ENCODE results near the gene MCM6. TPM values are rescaled to one million over a fixed set of nuclear protein-coding genes. Genes with fewer than 3 reads are reported as not detected.

Gene MCM6
- total RNA-seq, 4 donors from 2014 or later = 4.2 to 6.3 (median 4.8) TPM

DNA sequence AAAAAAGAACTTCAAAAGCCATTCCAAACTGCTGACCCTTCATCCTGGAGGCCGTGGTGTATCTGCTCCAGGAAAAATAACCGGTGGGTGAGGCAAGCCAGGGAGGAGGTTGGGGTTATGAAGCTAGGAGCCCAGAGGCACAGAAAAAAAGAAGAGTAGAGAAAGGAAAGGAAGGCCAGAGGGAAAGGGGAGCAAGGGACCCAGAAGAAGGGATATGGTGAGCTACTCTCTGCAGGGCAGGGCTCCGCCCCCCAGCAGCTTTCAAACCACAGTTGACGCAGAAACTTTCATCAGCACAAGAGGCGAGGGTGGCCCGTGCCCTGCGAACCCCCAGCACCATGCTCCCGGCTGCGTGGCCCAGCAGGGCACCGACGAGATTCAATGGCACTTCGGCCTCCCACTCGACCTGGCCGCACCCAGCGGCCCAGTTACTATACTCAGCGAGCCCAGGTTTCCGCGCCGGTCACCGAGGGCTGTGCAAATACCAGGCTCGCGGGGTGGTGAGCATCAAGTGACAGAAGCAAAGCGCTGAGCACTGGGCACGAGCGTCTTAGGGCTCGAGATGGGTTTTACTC lies 665 bp downstream of the MCM6 start:
- Histone ChIP-seq H3K4me3 (peak overlapping the region; percentile 74 to 93 (median 78)), H3K27me3 (no peaks in the 10 kb centered on the region), H3K4me1 (peaks cover 6 to 13% of the 10 kb centered on the region in 2 donors), H3K27ac (peak overlapping the region; percentile 80 to 90 (median 87)), H3K36me3 (peaks cover 0 to 9% of the 10 kb centered on the region in 2 donors), H3K9me3 (no peaks in the 10 kb centered on the region)
- DNase-seq (peak; percentile 9 to 36), ATAC-seq (peak; percentile 61 to 63)
- intact Hi-C loops (cut with DNase I; ENCODE audit: low total_unique reads) (loop anchor here (1.0 to 10.0 kb wide), 3 partner anchors 110 to 341 kb away; partner anchors contain the start of genes DARS1, R3HDM1, UBXN4 and ZRANB3), in situ Hi-C loops (cut with MboI; ENCODE audit: low sequenced_read_pairs in 4 of 4) (no loop called here)
- TF ChIP-seq POLR2A (IDR thresholded peaks at IDR 0.05) = no peak
- TF ChIP-seq, protein P1, sequence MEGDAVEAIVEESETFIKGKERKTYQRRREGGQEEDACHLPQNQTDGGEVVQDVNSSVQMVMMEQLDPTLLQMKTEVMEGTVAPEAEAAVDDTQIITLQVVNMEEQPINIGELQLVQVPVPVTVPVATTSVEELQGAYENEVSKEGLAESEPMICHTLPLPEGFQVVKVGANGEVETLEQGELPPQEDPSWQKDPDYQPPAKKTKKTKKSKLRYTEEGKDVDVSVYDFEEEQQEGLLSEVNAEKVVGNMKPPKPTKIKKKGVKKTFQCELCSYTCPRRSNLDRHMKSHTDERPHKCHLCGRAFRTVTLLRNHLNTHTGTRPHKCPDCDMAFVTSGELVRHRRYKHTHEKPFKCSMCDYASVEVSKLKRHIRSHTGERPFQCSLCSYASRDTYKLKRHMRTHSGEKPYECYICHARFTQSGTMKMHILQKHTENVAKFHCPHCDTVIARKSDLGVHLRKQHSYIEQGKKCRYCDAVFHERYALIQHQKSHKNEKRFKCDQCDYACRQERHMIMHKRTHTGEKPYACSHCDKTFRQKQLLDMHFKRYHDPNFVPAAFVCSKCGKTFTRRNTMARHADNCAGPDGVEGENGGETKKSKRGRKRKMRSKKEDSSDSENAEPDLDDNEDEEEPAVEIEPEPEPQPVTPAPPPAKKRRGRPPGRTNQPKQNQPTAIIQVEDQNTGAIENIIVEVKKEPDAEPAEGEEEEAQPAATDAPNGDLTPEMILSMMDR (IDR thresholded peaks at IDR 0.05 in 4 of 5, conservative IDR thresholded peaks at IDR 0.05 in 1 of 5) = no peak

- H3K27ac ChIP-seq = peak overlapping the region in 1 of 4 donors; percentile 80
- H3K4me1 ChIP-seq = peaks cover 6 to 13% of the 10 kb centered on the region in 2 donors
- intact Hi-C loops (cut with DNase I; ENCODE audit: low total_unique reads) = loop anchor here (5.0 to 10.0 kb wide), 2 partner anchors 133 to 340 kb away; partner anchors contain the start of genes R3HDM1, UBXN4 and ZRANB3
- H3K27me3 ChIP-seq = no peaks in the 10 kb centered on the region
- H3K4me3 ChIP-seq = peak overlapping the region in 1 of 4 donors; percentile 74
- no peaks in the 10 kb centered on the region for H3K9me3 ChIP-seq
- ATAC-seq = no peak
- in situ Hi-C loops (cut with MboI; ENCODE audit: low sequenced_read_pairs in 4 of 4) = no loop called here
- H3K36me3 ChIP-seq = peaks cover 0 to 11% of the 10 kb centered on the region in 2 donors
- TF ChIP-seq, protein P1 (IDR thresholded peaks at IDR 0.05 in 4 of 5, conservative IDR thresholded peaks at IDR 0.05 in 1 of 5) = no peak
- no peak for DNase-seq
Observed at GRCh38 chr2:135874777-135875365, 1.4 kb downstream of the MCM6 start.

DNA sequence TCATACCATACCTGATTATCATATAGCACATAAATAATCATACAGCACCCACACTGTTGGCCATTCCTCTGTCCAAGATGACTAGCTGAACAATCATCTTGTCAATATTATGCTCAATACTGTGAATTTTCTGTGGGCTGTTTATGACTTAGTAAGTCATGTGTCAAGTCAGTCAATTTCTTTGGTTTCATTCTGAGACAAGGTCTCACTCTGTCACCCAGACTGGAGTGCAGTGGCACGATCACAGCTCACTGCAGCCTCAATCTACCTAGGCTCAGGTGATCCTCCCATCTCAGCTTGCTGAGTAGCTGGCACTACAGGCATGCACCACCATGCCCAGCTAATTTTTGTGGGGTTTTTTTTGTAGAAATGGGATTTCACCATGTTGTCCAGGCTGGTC lies 5.7 kb downstream of the MCM6 start:
- DNase-seq (no peak), ATAC-seq (no peak)
- H3K4me3 ChIP-seq = no peak overlapping the region
- no peaks in the 10 kb centered on the region for H3K9me3 ChIP-seq
- in situ Hi-C loops (cut with MboI; ENCODE audit: low sequenced_read_pairs in 4 of 4) = no loop called here
- no peaks in the 10 kb centered on the region for H3K27me3 ChIP-seq
- peaks cover 0 to 33% of the 10 kb centered on the region in 2 donors for H3K36me3 ChIP-seq
- intact Hi-C loops (cut with DNase I; ENCODE audit: low total_unique reads) = loop anchor here (10.0 kb wide), 1 partner anchor 336 kb away; the partner anchor contains the start of genes R3HDM1 and ZRANB3
- TF ChIP-seq, protein P1 (IDR thresholded peaks at IDR 0.05 in 4 of 5, conservative IDR thresholded peaks at IDR 0.05 in 1 of 5) = no peak
- peaks cover 6 to 9% of the 10 kb centered on the region in 2 donors for H3K4me1 ChIP-seq
- no peak overlapping the region for H3K27ac ChIP-seq

- intact Hi-C loops (cut with DNase I; ENCODE audit: low total_unique reads) (no loop called here), in situ Hi-C loops (cut with MboI; ENCODE audit: low sequenced_read_pairs in 4 of 4) (no loop called here)
- Histone ChIP-seq H3K27ac (no peak overlapping the region), H3K27me3 (no peaks in the 10 kb centered on the region), H3K4me1 (no peaks in the 10 kb centered on the region), H3K4me3 (no peak overlapping the region), H3K9me3 (no peaks in the 10 kb centered on the region), H3K36me3 (peaks cover 3 to 66% of the 10 kb centered on the region in 2 donors)
- no peak for TF ChIP-seq POLR2A (IDR thresholded peaks at IDR 0.05)
- TF ChIP-seq, protein P1 (IDR thresholded peaks at IDR 0.05 in 4 of 5, conservative IDR thresholded peaks at IDR 0.05 in 1 of 5) = no peak
- no peak for DNase-seq
- ATAC-seq = no peak
Observed at GRCh38 chr2:135863233-135863632, 13.0 kb downstream of the MCM6 start.

Data from gastrocnemius medialis (tissue), 4 donors.